ENCODE measurements around the gene NUMBL.
"Not testable (repeated sequence)": the region's sequence is repeated elsewhere in the genome, so short reads cannot be mapped to it uniquely, and the experiment has no call there.

Gene NUMBL

GRCh38 chr19:40672573-40673299, 17.7 kb downstream of the NUMBL start:
- no peak overlapping the region for H3K4me3 ChIP-seq (ENCODE audit: low read length)
- DNase-seq (ENCODE audit: low read depth, low spot score), result no peak

GRCh38 chr19:40672038-40672437, 18.4 kb downstream of the NUMBL start:
- no peak overlapping the region for H3K4me3 ChIP-seq (ENCODE audit: low read length)
- DNase-seq (ENCODE audit: low read depth, low spot score), result no peak

GRCh38 chr19:40671404-40671803, 19.0 kb downstream of the NUMBL start:
- DNase-seq (ENCODE audit: low read depth, low spot score), result no peak
- H3K4me3 ChIP-seq (ENCODE audit: low read length), result no peak overlapping the region

- DNase-seq (ENCODE audit: low read depth, low spot score), result no peak
These were observed 21.3 kb downstream of the NUMBL start for GRCh38 chr19:40668991-40669614.

GRCh38 chr19:40667602-40668001, 22.8 kb downstream of the NUMBL start:
- H3K4me3 ChIP-seq (ENCODE audit: low read length), result no peak overlapping the region
- DNase-seq (ENCODE audit: low read depth, low spot score), result no peak

More at GRCh38 chr19:40668991-40669614, 21.3 kb downstream of the NUMBL start:
- no peak overlapping the region for H3K4me3 ChIP-seq (ENCODE audit: low read length)

GRCh38 chr19:40666803-40667438, 23.5 kb downstream of the NUMBL start:
- no peak overlapping the region for H3K4me3 ChIP-seq (ENCODE audit: low read length)

GRCh38 chr19:40663695-40664692, 26.5 kb downstream of the NUMBL start:
- peak overlapping the region; percentile 55 for H3K4me3 ChIP-seq (ENCODE audit: low read length)
- no peak for DNase-seq (ENCODE audit: low read depth, low spot score)

More at GRCh38 chr19:40666803-40667438, 23.5 kb downstream of the NUMBL start:
- no peak for DNase-seq (ENCODE audit: low read depth, low spot score)

GRCh38 chr19:40662925-40663694, 27.3 kb downstream of the NUMBL start:
- H3K4me3 ChIP-seq (ENCODE audit: low read length), result peak overlapping the region; percentile 55
- peak; percentile 76 for DNase-seq (ENCODE audit: low read depth, low spot score)

- DNase-seq (ENCODE audit: low read depth, low spot score), result no peak
- H3K4me3 ChIP-seq (ENCODE audit: low read length), result no peak overlapping the region
These were observed 28.8 kb downstream of the NUMBL start for GRCh38 chr19:40661616-40662015.

- no peak for DNase-seq (ENCODE audit: low read depth, low spot score)
- no peak overlapping the region for H3K4me3 ChIP-seq (ENCODE audit: low read length)
These were observed 30.9 kb downstream of the NUMBL start for GRCh38 chr19:40659566-40659965.

- H3K4me3 ChIP-seq (ENCODE audit: low read length), result no peak overlapping the region
- no peak for DNase-seq (ENCODE audit: low read depth, low spot score)
These were observed 31.3 kb downstream of the NUMBL start for GRCh38 chr19:40659116-40659515.

GRCh38 chr19:40658031-40658430, 32.4 kb downstream of the NUMBL start:
- no peak overlapping the region for H3K4me3 ChIP-seq (ENCODE audit: low read length)

GRCh38 chr19:40655684-40656083, 34.8 kb downstream of the NUMBL start:
- not testable (repeated sequence) for H3K4me3 ChIP-seq (ENCODE audit: low read length); DNase-seq (ENCODE audit: low read depth, low spot score)

More at GRCh38 chr19:40658031-40658430, 32.4 kb downstream of the NUMBL start:
- DNase-seq (ENCODE audit: low read depth, low spot score), result no peak

- not testable (repeated sequence) for H3K4me3 ChIP-seq (ENCODE audit: low read length); DNase-seq (ENCODE audit: low read depth, low spot score)
These were observed 38.1 kb downstream of the NUMBL start for GRCh38 chr19:40652303-40652702.

GRCh38 chr19:40650749-40651305, 39.6 kb downstream of the NUMBL start:
- H3K4me3 ChIP-seq (ENCODE audit: low read length), result no peak overlapping the region
- DNase-seq (ENCODE audit: low read depth, low spot score), result no peak

GRCh38 chr19:40649903-40650675, 40.4 kb downstream of the NUMBL start:
- H3K4me3 ChIP-seq (ENCODE audit: low read length), result not testable (repeated sequence)
- peak; percentile 15 for DNase-seq (ENCODE audit: low read depth, low spot score)

GRCh38 chr19:40646743-40647254, 43.7 kb downstream of the NUMBL start:
- no peak overlapping the region for H3K4me3 ChIP-seq (ENCODE audit: low read length)
- DNase-seq (ENCODE audit: low read depth, low spot score), result no peak
